DMS79 (cell line): ENCODE measurements around the gene SSPN.

Experiments
- DNase-seq: peaks from one replicate; lab custom pipeline; 2025; lab: John Stamatoyannopoulos, UW

The SSPN gene

DNA sequence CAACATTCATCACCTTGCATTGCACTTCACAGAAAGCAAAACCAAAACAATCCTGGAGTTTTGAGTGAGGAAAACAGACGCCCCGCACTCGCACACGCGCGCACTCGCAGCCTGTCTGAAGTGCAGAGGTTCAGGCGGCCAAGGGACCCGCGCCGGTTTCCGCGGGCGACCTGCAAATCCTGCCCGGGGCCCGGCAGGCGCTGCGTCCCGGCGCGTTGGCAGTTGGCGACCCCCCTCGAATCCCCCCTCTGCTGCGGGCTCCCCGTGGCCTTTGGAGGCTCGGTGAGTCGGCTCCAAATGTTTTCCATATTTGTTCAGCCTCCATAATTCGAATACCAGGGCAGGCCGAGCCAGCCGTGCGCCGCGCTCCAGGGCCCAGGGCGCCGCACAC, at the start of gene SSPN:
Gene SSPN (plus strand): TSS at position 324 of the 391 bp plus-strand sequence. CDS start 100 bp downstream, outside the sequence.
- DNase-seq = peak; percentile 23

- no peak for DNase-seq
These were observed 47.1 kb upstream of the SSPN start for GRCh38 chr12:26148291-26148690.

GRCh38 chr12:26149968-26150500, 45.3 kb upstream of the SSPN start:
- no peak for DNase-seq

GRCh38 chr12:26150736-26151450, 44.5 kb upstream of the SSPN start:
- DNase-seq = no peak

GRCh38 chr12:26152507-26153102, 42.8 kb upstream of the SSPN start:
- no peak for DNase-seq

- no peak for DNase-seq
These were observed 41.8 kb upstream of the SSPN start for GRCh38 chr12:26153421-26154154.

GRCh38 chr12:26156201-26156871, 39.0 kb upstream of the SSPN start:
- DNase-seq = no peak

DNA sequence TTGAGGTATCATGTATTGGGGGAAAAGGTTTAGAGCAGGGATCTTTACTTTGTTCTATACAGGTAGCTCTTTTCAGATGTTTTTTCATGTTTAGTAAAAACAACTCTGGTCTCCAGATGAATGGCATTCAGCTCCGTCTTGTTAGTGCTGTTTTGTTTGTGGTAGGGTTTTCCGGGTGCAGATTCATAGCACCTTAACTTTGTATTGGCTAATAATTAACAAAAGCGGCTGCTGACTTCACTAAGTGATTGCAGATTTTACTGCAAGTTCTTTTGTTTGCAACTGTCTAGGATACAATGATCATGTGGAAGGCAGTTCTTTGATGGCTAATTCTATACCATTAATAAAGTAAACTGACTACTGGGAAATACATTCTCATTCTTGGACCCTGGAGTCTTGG, 38.4 kb upstream of the SSPN start:
- no peak for DNase-seq

DNA sequence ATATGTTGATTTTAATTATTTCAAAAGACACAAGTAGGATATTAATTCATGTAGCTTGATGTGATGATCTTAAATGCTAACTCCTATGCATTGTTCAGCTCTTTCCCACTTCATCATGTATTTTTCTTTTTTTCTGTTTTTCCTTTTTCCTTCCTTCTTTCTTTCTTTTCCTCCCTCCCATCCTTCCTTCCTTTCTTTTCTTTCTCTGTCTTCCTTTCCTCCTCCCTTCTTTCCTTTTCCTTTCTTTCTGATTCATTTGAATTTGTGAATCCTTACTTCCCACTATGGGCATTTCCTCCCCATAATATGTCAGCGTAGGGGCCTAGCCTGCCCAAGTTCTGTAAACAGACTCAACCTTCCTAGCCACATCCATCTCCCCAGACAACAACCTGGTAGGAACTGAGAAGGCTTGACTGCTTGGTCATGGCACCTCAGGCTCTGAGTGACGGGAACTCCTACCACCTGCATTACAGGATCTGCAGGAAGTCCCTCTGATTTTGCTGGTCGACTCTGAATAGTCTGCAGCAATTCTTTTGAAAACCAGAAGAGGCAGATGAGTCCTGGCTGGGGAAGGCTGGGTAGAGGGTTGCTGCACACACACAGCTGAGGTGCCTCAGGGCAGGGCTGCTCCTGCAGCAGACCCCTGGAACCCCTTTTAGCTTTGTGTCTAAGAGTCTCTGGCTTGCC, 37.2 kb upstream of the SSPN start:
- DNase-seq = no peak

GRCh38 chr12:26162174-26162573, 33.2 kb upstream of the SSPN start:
- DNase-seq = no peak

DNA sequence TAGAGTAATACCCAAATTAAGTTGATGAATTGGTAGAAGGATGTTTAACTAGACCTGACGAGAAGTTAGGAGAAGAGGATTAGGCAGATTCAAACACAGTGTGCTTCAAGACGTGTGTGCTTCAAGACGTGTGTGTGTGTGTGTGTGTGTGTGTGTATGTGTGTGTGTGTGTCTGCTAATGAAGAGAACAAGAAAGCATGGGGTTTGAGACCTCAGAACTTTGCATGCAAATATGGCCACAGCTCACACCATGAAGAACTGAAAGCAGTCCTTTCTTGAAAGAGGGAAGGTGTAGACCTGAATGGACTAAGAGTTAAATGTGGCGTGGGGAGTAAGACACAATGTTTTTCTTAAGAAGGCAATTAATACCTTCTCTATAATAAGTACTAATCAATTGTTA, 32.5 kb upstream of the SSPN start:
- DNase-seq = no peak

GRCh38 chr12:26164118-26164517, 31.3 kb upstream of the SSPN start:
- DNase-seq = no peak

DNA sequence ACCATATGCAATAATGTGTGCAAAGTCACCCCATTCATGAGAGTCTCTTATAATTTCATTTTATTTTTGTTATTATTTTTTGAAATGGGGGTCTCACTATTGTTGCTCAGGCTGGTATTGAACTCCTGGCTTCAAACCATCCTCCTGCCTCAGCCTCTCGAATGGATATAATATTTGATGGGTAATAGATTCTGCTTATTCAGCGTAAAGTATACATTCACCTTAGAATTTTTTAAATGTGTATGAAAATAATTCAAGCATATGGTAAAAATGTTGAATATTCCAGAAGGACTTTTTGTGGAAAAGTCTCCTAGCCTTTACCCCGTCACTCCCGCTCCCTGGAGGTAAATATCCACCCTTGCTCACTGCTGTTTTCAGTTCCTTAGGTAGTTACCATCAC, 23.4 kb upstream of the SSPN start:
- no peak for DNase-seq

DNA sequence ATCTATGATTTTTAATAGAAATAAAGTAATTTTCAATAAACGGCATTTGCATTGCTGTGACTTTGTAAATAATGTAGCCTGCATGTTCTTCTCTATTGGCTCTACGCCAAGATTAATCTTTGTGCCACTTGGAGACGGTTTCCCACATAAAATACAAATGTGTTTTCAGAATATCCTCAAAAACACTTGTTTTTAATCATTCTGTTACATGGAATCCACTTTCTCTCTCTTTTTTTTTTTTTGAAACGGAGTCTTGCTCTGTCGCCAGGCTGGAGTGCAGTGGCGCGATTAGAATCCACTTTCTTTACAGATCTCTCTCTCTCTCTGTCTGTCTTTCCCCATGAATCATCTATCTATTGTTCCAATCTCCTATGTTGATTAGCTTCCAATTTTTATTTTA, 22.8 kb upstream of the SSPN start:
- no peak for DNase-seq

GRCh38 chr12:26172946-26173552, 22.3 kb upstream of the SSPN start:
- DNase-seq = no peak

DNA sequence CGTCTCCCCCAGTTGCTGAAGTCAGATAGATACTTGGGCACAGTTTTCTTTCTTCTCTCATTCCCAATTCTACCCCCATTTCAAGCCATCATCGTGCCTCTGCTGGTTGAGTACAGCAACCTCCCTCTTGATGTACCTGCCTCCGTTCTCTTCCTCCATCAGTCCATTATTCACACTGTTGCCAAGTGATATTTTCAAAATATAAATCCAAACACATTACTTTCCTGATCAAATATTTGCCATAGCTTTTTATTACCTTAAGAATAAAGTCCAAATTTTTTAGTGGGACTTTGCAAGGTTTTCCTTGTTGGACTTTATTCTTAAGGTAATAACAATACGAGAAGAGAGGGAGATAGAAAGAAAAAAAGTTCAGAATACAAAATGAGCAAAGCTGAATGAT, 18.6 kb upstream of the SSPN start:
- no peak for DNase-seq

GRCh38 chr12:26177283-26177682, 18.1 kb upstream of the SSPN start:
- DNase-seq = no peak

DNA sequence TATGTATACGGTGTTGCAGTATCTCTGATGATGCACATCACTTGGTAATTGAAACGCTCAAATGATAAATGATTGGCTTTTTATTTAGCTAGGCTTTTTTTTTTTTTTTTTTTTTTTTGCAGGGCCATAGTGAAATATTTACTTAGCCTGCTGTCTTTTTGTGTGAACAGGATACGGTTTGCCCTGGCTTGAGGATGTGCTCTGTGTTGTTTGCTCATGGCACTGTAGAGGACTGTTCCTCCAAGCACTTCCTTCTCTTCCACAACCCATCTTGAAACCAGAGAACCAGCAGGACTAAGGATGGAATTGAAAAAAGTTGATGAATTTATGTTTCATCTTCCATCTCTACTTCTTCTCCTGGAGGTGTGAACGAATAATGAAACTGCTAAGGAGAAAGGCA, 15.5 kb upstream of the SSPN start:
- DNase-seq = no peak

DNA sequence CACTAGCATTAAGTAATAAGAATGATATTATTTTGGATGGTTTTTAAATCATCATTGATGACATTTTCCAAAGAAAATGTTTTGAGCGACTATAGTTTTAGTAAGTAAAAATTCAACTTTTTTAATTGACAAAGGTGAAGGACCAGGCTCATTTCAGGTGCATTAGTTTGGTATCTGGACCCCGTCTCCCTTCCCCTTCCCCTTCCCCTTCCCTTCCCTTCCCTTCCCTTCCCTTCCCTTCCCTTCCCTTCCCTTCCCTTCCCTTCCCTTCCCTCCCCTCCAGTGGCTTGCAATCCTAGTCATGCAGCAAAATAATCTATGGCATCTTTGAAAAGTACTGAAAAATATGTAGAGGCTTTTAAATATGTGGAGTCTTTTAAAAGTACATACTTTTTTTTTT, 13.0 kb upstream of the SSPN start:
- no peak for DNase-seq

- no peak for DNase-seq
These were observed 9.6 kb upstream of the SSPN start for GRCh38 chr12:26185532-26186320.
